ENCODE data around the gene MYH11. TPM values are rescaled to one million over a fixed set of nuclear protein-coding genes. Genes with fewer than 3 reads are reported as not detected.
"Not testable (repeated sequence)": the region's sequence is repeated elsewhere in the genome, so short reads cannot be mapped to it uniquely, and the experiment has no call there.

MYH11 gene
- total RNA-seq, 1 experiment from 2014 or later, result not detected

DNA sequence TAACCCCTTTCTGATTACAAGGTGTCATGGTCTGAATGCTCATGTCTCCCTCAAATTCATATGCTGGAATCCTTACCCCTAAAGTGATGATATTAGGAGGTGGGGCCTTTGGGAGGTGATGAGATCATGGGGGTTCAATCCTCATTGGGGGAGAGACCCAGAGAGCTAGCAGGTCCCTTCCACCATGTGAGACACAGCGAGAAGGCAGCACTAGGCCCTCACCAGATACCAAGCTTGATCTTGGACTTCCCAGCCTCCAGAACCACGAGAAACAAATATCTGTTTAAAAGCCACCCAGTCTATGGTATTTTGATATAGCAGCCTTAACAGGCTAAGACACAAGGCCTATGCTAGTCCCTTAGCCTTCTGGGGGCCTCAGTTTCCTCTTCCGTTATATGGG, 45.9 kb downstream of the MYH11 start:
- H3K9me3 ChIP-seq (ENCODE audit: low read depth, low read length, poor library complexity, severe bottlenecking), result peaks cover 7% of the 10 kb centered on the region
- no peak overlapping the region for H3K27ac ChIP-seq (ENCODE audit: low read depth, low read length, poor library complexity, severe bottlenecking)
- H3K4me3 ChIP-seq (ENCODE audit: low read depth, low read length, poor library complexity, severe bottlenecking), result no peak overlapping the region
- intact Hi-C loops (cut with micrococcal nuclease; ENCODE audit: unreplicated experiment), result no loop called here
- H3K4me1 ChIP-seq (ENCODE audit: insufficient read depth, low read length, poor library complexity, severe bottlenecking), result no peaks in the 10 kb centered on the region
- peaks cover 13% of the 10 kb centered on the region for H3K27me3 ChIP-seq (replicated peaks; ENCODE audit: insufficient read depth, low read depth, low read length, poor library complexity)
- no TSS peak for BruUV-seq (replicated peaks)
- DNase-seq (ENCODE audit: low spot score), result no peak
- TF ChIP-seq, protein P1, sequence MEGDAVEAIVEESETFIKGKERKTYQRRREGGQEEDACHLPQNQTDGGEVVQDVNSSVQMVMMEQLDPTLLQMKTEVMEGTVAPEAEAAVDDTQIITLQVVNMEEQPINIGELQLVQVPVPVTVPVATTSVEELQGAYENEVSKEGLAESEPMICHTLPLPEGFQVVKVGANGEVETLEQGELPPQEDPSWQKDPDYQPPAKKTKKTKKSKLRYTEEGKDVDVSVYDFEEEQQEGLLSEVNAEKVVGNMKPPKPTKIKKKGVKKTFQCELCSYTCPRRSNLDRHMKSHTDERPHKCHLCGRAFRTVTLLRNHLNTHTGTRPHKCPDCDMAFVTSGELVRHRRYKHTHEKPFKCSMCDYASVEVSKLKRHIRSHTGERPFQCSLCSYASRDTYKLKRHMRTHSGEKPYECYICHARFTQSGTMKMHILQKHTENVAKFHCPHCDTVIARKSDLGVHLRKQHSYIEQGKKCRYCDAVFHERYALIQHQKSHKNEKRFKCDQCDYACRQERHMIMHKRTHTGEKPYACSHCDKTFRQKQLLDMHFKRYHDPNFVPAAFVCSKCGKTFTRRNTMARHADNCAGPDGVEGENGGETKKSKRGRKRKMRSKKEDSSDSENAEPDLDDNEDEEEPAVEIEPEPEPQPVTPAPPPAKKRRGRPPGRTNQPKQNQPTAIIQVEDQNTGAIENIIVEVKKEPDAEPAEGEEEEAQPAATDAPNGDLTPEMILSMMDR (conservative IDR thresholded peaks at IDR 0.05; ENCODE audit: low read depth, low read length), result no peak
- TF ChIP-seq EZH2 (IDR thresholded peaks at IDR 0.05; ENCODE audit: borderline replicate concordance, low read depth, low read length, poor library complexity, severe bottlenecking), result no peak
- ChIA-PET POLR2A (ENCODE audit: low non-redundant PET) (no interaction called here), CTCF (interaction anchor here (0.5 to 0.8 kb wide), 3 partner anchors 11 to 54 kb away, joined by 3 to 7 read pairs (median 3); no protein-coding TSS in a partner anchor)
- H3K36me3 ChIP-seq (ENCODE audit: insufficient read depth, low read length, poor library complexity, severe bottlenecking), result no peaks in the 10 kb centered on the region

DNA sequence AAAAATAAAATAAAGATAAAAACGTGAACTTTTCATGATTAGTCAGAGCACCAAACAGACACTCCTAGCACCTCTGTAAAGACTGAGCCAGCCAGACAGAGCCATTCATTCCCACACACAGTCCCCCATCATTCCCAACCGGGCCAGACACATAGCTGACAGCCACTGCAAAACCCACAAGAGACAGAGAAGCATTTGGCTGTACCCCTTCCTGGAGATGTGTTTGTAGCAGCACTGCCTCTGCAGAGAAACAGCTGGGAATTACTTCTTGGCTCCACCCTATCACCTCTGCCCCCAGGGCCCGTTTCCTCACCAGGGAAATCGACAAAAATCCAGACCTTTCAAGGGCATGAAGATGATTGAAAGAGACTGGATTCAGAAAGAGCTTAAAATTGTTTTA, 46.4 kb downstream of the MYH11 start:
- ChIA-PET POLR2A (ENCODE audit: low non-redundant PET) (no interaction called here), CTCF (interaction anchor here (0.5 to 0.8 kb wide), 2 partner anchors 11 to 54 kb away, joined by 3 to 7 read pairs; no protein-coding TSS in a partner anchor)
- Histone ChIP-seq H3K4me1 (ENCODE audit: insufficient read depth, low read length, poor library complexity, severe bottlenecking) (no peaks in the 10 kb centered on the region), H3K4me3 (ENCODE audit: low read depth, low read length, poor library complexity, severe bottlenecking) (no peak overlapping the region), H3K27me3 (replicated peaks; ENCODE audit: insufficient read depth, low read depth, low read length, poor library complexity) (peaks cover 7% of the 10 kb centered on the region), H3K36me3 (ENCODE audit: insufficient read depth, low read length, poor library complexity, severe bottlenecking) (no peaks in the 10 kb centered on the region), H3K9me3 (ENCODE audit: low read depth, low read length, poor library complexity, severe bottlenecking) (peaks cover 1% of the 10 kb centered on the region), H3K27ac (ENCODE audit: low read depth, low read length, poor library complexity, severe bottlenecking) (no peak overlapping the region)
- intact Hi-C loops (cut with micrococcal nuclease; ENCODE audit: unreplicated experiment), result no loop called here
- BruUV-seq (replicated peaks), result no TSS peak
- TF ChIP-seq EZH2 (IDR thresholded peaks at IDR 0.05; ENCODE audit: borderline replicate concordance, low read depth, low read length, poor library complexity, severe bottlenecking), result no peak
- TF ChIP-seq, protein P1 (conservative IDR thresholded peaks at IDR 0.05; ENCODE audit: low read depth, low read length), result no peak
- no peak for DNase-seq (ENCODE audit: low spot score)

DNA sequence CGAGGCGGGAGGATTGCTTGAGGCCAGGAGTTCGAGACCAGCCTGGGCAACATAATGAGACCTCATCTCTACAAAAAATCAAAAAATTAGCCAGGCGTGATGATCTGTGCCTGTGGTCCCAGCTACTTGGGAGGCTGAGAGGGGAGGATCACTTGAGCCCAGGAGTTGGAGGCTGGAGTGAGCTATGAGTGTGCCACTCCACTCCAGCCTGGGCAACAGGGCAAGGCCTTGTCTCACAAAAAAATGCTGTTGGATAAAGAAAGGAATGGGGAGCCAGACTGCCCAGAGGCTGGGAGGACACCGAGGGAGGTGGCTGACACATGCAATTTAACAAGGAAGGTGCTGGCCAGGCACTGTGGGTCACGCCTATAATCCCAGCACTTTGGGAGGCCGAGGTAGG, 47.5 kb downstream of the MYH11 start:
- DNase-seq (ENCODE audit: low spot score); BruUV-seq (replicated peaks); H3K4me3 ChIP-seq (ENCODE audit: low read depth, low read length, poor library complexity, severe bottlenecking); H3K9me3 ChIP-seq (ENCODE audit: low read depth, low read length, poor library complexity, severe bottlenecking); intact Hi-C loops (cut with micrococcal nuclease; ENCODE audit: unreplicated experiment); H3K27me3 ChIP-seq (replicated peaks; ENCODE audit: insufficient read depth, low read depth, low read length, poor library complexity); CTCF ChIA-PET; H3K27ac ChIP-seq (ENCODE audit: low read depth, low read length, poor library complexity, severe bottlenecking); H3K4me1 ChIP-seq (ENCODE audit: insufficient read depth, low read length, poor library complexity, severe bottlenecking); H3K36me3 ChIP-seq (ENCODE audit: insufficient read depth, low read length, poor library complexity, severe bottlenecking): not testable (repeated sequence)
- POLR2A ChIA-PET (ENCODE audit: low non-redundant PET), result interaction anchor here (0.6 kb wide), 1 partner anchor 321 kb away, joined by 3 read pairs; no protein-coding TSS in a partner anchor

DNA sequence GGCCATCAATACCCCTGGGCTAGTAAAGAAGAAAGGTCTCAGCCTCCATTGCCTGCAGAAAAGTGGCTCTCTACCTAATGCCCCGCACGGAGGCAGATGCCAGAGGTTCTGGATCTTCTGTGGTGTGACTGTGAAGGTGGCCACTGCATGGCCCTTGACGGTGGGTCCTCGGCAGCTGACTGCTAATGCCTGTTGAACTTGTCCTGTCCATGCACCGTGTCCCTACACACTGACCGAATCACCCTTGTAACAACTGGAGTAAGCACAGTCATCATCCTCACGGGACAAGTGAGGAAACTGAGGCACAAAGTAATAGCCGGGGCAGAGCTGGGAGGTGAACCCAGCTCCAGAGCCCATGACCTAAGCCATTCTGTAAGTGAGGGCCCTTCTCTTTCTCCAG, 48.8 kb downstream of the MYH11 start:
- no TSS peak for BruUV-seq (replicated peaks)
- TF ChIP-seq, protein P1 (conservative IDR thresholded peaks at IDR 0.05; ENCODE audit: low read depth, low read length), result no peak
- TF ChIP-seq EZH2 (IDR thresholded peaks at IDR 0.05; ENCODE audit: borderline replicate concordance, low read depth, low read length, poor library complexity, severe bottlenecking), result no peak
- Histone ChIP-seq H3K4me1 (ENCODE audit: insufficient read depth, low read length, poor library complexity, severe bottlenecking) (no peaks in the 10 kb centered on the region), H3K4me3 (ENCODE audit: low read depth, low read length, poor library complexity, severe bottlenecking) (no peak overlapping the region), H3K9me3 (ENCODE audit: low read depth, low read length, poor library complexity, severe bottlenecking) (no peaks in the 10 kb centered on the region), H3K36me3 (ENCODE audit: insufficient read depth, low read length, poor library complexity, severe bottlenecking) (no peaks in the 10 kb centered on the region), H3K27me3 (replicated peaks; ENCODE audit: insufficient read depth, low read depth, low read length, poor library complexity) (no peaks in the 10 kb centered on the region), H3K27ac (ENCODE audit: low read depth, low read length, poor library complexity, severe bottlenecking) (no peak overlapping the region)
- intact Hi-C loops (cut with micrococcal nuclease; ENCODE audit: unreplicated experiment), result no loop called here
- ChIA-PET CTCF (interaction anchor here (0.7 kb wide), 1 partner anchor 14 kb away, joined by 3 read pairs; no protein-coding TSS in a partner anchor), POLR2A (ENCODE audit: low non-redundant PET) (no interaction called here)
- no peak for DNase-seq (ENCODE audit: low spot score)

Data from A673 (cell line).